GM19455 (cell line): Measurements from ENCODE around the gene LRCH4.

Experiments used
- ATAC-seq: cut with Tn5 transposase; IDR thresholded peaks from one replicate; pipeline ENCODE4 v1.9.1; 2021; ENCODE audit not compliant: unreplicated experiment

Gene LRCH4

DNA sequence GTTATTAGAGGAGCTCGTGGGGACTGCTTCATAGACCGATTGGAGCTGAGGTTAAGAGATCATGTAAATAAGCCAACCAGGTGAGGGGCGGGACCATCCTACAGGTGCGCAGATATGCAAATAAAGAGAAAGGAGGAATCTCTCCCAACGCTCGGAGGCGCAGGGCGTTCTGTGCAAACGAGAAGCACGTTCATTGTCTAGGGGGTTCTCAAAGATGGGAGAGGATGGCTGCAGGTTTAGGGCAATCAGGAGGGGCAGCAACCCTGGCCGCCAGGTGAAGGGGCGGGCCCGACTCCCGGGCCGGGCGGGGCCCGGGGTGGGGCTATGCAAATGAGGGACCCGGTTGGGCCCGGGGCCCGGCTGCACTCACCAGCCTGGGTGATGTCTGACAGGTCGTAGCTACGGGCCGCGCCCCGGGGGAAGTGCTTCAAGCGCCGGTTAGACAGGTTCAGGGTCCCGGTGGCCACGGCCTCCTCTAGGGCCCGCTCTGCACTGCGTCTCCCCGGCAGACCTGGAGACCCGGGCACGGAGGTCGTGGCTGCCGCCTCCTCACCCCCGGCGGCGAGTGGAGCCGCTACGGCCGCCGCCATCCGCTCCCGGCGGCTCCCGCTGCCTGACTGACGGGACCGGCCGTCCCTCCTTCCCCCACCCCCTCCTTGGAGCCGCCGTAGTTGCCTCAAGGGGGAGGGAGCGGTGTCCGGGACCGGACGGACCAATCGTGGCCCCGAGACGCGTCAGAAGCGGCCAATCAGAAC is at the start of gene LRCH4:
TSS of gene LRCH4 (minus strand) at position 619 of the 755 bp plus-strand sequence. CDS start at position 590, 29 bp downstream.
- peak; percentile 25 for ATAC-seq

DNA sequence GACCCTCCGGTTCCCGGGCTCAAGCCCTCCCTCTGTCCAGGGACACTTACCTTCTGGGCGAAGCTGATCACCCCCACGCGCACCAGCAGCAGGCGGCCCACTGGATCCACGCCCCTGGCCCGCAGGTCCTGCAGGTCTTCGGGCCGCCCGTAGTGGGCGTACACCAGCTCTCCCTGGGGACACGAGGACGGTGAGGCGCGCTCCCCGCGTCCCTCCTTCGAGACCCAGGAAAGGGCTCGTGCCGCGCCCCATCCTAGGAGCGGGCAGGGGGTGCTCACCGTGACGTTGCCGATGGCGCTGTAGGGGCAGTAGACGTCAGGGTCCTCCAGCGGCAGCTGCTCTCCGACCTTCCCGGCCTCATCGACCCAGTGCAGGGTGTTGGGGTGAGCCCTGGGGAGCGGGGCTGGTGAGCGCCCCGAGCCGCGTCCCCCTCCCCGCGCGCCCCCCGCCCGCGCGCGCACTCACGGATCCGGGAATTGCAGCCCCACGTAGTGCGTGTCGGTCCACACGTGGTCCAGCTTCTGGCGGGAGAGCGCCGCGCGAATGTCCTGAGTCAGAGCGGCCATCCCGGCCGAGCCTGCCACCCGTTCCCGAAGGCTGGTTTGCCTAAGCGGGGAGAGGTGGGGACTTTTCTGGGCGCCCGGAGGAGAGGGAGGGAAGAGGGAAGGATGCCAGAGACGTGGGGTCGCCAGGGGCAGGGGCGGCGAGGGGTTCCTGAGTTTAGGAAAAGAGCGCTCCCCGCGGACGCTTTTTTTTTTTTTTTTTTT is 47.2 kb upstream of the LRCH4 start:
- ATAC-seq = no peak

DNA sequence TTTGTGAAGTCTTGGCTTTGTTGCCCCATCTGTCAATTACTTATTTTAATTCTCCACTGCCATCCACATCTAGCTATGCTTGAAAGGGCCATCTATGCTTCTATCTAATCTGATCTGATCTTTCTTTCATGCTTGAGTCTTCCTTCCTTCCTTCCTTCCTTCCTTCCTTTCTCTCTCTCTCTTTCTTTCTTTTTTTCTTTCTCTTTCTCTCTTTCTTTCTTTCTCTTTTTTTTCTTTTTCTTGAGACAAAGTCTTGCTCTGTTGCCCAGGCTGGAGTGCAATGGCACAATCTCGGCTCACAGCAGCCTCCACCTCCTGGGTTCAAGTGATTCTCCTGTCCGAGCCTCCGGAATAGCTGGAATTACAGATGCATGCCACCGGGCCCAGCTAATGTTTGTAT is 44.1 kb upstream of the LRCH4 start:
- ATAC-seq = no peak

GRCh38 chr7:100629117-100629716 is 43.3 kb upstream of the LRCH4 start:
- no peak for ATAC-seq

- ATAC-seq = no peak
Measured at GRCh38 chr7:100627238-100627549, 41.3 kb upstream of the LRCH4 start.

DNA sequence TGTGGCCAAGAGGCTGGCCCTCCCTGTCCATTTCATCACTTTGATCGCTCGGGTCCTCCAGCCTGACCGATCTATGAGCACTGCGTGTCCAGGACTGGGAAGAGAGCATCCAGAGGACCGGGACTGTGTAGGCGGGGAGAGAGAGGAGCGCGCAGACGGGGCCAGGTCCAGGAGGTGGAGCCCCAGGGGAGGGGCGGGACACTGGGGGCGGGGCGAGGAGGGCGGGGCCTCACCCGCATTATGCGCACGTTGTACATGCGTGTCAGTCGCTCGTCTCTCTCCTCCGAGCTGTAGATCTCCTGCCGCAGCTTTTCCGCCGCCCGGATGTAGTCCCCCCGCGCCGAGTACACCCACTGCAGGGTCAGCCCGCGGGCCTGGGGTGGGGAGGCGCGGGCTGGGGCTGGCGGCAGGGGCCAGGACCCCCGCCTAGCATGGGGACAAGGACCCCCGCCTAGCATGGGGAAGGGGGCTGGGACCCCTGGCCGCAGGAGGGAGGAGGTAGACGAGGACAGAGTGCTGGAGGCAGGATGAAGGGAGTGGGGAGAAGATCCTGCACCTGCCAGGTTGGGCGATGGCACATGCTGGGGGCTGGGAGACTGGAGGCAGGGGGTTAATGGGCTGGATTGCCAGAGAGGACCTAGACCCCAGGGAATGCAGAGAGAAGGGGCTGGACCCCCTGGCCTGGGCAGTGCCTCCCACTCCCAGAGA is 40.8 kb upstream of the LRCH4 start:
- ATAC-seq = peak; percentile 91

DNA sequence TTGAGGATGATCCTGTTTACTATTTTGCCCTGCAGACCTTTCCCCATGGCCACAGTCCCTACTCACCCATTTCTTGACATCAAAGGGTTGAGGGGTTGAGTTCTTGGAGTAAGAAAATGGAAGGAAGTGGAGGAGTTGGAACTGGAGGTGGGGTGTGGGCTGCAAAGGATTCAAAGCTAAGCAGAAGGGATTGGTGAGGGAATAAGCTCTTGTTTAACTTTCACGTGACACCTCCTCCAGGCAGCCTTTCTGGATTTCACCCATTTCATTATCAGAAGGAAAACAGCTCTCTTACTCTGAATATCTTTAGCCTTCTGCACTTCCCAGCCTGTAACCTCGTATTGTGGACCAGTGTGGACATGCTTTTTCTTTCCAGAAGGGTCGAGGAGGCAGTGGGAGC is 40.1 kb upstream of the LRCH4 start:
- ATAC-seq = no peak

- ATAC-seq = no peak
Measured at GRCh38 chr7:100623951-100624824, 38.3 kb upstream of the LRCH4 start.

DNA sequence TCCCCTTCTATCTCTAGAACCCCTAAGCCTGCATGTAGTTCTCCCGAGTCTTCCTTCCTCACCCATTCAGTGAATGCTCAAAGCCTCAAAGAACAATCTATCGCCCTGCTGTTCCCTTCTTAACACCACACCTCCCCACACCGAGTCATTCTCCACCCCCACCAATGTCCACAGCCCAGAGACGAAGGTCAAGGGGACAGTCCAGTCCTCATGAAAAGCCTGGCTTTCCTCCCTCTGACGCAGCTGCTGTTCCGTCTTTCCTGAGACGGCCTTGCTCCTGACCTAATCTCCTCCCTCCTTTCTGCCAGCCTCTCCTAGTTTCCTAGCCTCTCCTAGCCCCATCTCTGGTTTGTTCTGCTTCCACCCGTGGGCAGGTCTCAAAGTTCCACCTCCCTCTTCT is 35.6 kb upstream of the LRCH4 start:
- ATAC-seq = no peak

DNA sequence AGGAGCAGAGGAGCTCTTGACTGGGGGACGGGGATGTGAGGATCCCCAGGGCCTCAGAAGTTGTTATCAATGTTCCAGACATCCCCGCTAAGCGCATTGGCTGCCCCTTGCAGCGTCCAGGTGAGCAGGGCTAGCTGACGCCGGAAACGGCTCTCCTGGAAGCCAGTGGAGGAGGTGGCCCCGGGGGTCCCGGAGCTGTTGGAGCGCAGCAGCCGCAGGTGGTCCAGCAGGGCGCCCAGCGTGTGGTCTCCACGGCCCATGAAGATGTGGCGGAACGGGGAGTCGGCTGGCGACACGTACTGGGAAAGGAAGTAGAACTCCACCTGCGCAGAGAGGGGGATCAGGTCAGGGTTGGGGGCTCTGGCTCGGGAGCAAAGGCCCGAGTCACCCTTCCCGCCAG is 34.9 kb upstream of the LRCH4 start:
- no peak for ATAC-seq

- ATAC-seq = no peak
Measured at GRCh38 chr7:100620239-100620638, 34.3 kb upstream of the LRCH4 start.

DNA sequence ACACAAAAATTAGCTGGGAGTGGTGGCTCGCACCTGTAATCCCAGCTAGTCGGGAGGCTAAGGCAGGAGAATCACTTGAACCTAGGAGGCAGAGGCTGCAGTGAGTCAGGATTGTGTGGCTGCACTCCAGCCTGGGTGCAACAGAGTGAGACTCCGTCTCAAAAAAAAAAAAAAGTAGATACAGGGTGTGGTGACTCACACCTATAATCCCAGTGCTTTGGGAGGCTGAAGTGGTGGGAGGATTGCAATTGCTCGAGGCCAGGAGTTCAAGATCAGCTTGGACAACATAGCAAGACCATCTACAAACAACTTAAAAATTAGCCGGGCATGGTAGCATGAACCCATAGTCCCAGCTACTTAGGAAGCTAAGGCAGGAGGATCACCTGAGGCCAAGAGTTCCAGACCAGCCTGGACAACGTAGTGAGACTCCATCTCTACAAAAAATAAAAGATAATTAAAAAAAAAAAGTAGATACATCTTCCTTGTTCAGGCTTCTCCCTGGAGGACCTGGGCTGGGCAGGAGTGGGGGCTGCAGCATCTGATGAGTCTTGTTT is 28.5 kb upstream of the LRCH4 start:
- no peak for ATAC-seq

- ATAC-seq = no peak
Measured at GRCh38 chr7:100613412-100614175, 27.7 kb upstream of the LRCH4 start.

DNA sequence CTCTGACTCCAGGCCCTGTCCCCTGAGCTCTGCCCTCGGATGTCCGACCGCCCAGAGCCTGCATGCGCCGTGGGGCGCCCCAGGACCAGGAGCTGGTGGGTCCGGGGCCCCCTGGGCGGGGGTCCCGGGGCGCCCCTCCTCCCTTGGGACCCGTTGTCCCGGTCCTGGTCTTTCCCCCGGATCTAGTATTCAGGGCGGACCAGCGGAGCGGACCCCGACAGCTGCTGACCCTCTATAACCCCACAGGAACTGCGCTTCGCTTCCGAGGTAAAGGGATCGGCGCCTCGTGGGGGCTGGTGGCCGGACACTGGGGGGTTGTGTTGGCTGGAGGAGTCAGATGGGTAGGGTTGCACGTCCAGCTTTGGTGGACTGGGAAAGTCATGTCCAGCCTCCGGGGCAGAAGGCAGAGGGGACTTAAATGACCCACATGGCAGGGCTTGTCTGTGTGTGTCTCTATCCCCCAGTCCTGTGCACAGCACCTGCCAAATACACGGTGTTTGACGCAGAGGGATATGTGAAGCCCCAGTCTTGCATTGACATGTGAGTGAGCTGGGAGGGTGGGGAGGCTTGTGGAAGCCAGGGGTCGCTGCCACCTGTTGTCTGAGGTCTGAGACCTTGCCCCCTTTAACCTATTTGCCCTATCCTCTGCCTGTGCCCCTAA is 26.9 kb upstream of the LRCH4 start:
- no peak for ATAC-seq

DNA sequence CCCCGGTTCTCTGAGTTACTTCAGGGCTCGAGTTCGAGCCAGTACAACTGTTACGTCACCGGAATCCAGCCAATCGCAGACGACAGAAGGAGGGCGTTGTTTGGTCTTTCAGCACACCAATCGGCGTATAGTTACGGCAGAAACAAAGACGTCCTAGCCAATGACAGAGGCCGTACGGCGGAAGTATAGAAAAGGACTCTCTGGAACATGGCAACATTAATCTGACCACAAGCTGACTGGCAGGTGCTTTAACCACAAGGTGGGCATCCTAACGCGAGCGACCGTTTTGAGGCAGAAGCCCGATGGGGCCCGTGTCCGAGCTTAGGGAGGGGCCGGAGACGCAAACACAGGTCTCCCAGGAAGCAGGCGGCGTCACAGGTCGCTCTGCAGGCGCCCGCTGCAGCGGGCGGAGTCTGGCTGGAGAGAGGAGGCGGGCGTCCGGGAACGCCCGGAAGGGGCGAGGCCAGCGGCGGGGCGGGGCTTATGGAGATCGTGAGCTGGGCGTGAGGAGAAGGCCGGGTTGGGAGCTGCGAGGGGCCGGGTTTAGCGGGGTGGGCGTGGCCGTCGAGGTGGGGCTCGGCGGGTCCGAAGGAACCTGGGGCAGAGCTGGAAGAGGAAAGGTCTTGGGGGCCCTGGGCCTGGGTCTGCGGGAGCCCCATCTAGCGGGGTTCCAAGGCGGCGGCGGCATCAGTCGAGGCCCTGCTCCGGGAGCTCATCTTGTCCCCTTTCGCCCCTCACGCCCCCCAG is 26.2 kb upstream of the LRCH4 start, which contains the start of gene MOSPD3:
TSS of gene MOSPD3 (plus strand) at position 558 of the 747 bp plus-strand sequence. CDS start 252 bp downstream, outside the sequence.
- ATAC-seq = peak; percentile 93

DNA sequence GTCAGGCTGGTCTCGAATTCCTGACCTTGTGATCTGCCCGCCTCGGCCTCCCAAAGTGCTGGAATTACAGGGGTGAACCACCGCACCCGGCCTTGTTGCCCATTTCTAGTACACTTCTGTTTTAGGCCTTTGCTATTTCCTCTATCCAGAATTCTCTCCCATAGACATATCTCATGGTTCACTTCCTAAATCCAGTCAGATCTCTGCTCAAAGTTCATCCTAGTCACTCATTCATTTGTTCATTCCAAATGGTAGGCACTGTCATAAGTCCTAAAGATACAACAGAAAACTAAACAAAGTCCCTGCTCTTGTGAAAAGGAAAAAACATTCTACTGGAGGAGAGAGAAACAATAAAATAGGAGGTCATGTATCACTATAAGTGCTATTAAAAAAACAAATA is 24.0 kb upstream of the LRCH4 start:
- no peak for ATAC-seq

DNA sequence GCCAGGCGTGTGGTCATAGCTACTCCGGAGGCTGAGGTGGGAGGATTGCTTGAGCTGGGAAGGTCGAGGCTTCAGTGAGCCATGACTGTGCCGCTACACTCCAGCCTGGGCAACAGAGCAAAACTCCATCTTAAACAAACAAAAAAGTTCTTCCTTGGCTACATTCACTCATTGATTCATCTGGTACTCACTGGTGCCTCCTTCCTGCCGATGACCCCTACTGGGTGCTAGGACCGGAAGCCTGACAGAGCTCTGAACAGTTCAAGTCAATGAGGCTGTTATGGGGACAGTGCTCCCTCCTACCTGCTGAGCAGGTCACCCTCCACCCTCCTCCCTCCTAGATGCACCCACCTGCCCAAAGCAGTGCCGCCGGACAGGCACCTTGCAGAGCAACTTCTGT is 21.2 kb upstream of the LRCH4 start:
- ATAC-seq = no peak

- ATAC-seq = no peak
Measured at GRCh38 chr7:100606313-100606712, 20.4 kb upstream of the LRCH4 start.
